ENCODE data around the gene EP400.

The EP400 gene

DNA sequence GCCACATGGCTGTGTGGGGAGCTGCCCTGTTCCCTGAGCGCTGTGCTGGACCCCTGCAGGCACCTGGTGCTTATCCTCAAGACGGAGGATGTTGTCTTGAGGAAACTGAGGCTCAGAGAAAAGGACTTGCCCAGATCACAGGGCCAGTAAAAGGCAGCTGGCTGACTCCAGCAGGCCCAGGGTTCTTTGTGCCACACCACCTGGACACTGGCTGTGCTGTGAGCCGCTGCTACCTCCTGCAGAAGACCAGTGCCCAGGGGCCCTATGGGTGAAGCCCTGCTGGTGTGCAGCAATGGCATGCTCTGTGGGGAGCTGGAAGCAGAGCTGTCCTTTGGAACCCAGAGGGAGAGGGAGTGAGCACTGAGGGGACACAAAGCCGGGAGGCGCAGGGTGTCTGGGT, 118.5 kb downstream of the EP400 start:
- Histone ChIP-seq H4K20me1 (ENCODE audit: insufficient read depth, low read length) (peaks cover 51% of the 10 kb centered on the region), H3K36me3 (replicated peaks; ENCODE audit: low read depth, low read length) (peaks cover 52% of the 10 kb centered on the region), H3K4me3 (ENCODE audit: low read length) (no peak overlapping the region), H3K9me3 (ENCODE audit: insufficient read depth, low read length) (no peaks in the 10 kb centered on the region), H3K9ac (ENCODE audit: low read length) (no peak overlapping the region), H3K4me2 (ENCODE audit: low read length) (no peak overlapping the region), H3K27ac (ENCODE audit: low read length) (no peak overlapping the region), H3K27me3 (ENCODE audit: low read depth, low read length) (no peaks in the 10 kb centered on the region), H3K79me2 (ENCODE audit: low read length) (no peaks in the 10 kb centered on the region), H2AFZ (ENCODE audit: low read depth, low read length) (no peak overlapping the region), H3K4me1 (ENCODE audit: low read length) (peaks cover 64% of the 10 kb centered on the region)
- TF ChIP-seq, protein P1, sequence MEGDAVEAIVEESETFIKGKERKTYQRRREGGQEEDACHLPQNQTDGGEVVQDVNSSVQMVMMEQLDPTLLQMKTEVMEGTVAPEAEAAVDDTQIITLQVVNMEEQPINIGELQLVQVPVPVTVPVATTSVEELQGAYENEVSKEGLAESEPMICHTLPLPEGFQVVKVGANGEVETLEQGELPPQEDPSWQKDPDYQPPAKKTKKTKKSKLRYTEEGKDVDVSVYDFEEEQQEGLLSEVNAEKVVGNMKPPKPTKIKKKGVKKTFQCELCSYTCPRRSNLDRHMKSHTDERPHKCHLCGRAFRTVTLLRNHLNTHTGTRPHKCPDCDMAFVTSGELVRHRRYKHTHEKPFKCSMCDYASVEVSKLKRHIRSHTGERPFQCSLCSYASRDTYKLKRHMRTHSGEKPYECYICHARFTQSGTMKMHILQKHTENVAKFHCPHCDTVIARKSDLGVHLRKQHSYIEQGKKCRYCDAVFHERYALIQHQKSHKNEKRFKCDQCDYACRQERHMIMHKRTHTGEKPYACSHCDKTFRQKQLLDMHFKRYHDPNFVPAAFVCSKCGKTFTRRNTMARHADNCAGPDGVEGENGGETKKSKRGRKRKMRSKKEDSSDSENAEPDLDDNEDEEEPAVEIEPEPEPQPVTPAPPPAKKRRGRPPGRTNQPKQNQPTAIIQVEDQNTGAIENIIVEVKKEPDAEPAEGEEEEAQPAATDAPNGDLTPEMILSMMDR (IDR thresholded peaks at IDR 0.05; ENCODE audit: low read depth, low read length): no peak
- no peak for TF ChIP-seq EZH2phosphoT487 (IDR thresholded peaks at IDR 0.05; ENCODE audit: low read depth)

DNA sequence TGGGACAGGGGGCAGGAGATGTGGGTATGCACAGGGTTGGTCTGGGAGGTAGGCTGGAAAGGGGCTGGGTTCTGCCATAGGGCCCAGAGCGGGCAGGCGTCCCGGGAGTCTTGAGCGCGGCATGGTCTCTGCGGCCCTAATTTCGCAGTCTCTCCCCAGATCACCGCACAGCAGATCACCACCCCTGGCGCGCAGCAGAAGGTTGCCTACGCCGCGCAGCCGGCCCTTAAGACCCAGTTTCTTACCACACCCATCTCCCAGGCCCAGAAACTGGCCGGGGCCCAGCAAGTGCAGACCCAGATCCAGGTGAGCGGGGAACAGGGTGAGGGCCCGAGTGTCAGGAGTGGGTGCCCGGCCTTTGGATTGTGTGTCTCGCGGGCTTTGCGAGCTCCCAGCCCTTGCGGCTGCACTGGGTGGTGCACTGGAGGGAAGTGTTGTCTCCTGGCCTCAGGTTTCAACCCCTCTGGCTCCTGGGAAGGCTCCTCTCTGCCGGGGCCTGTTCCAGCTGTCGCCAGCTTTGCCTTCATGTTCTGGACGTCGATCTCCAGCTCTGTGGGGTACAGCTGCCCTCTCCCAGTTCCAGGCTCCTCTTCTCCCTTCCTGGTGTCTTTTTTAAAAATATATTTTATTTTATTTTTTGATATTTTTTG, 119.7 kb downstream of the EP400 start:
- Histone ChIP-seq H3K79me2 (ENCODE audit: low read length) (no peaks in the 10 kb centered on the region), H3K4me2 (ENCODE audit: low read length) (no peak overlapping the region), H3K4me3 (ENCODE audit: low read length) (no peak overlapping the region), H3K9ac (ENCODE audit: low read length) (no peak overlapping the region), H3K27me3 (ENCODE audit: low read depth, low read length) (no peaks in the 10 kb centered on the region), H4K20me1 (ENCODE audit: insufficient read depth, low read length) (peaks cover 39% of the 10 kb centered on the region), H3K36me3 (replicated peaks; ENCODE audit: low read depth, low read length) (peaks cover 43% of the 10 kb centered on the region), H3K4me1 (ENCODE audit: low read length) (peaks cover 52% of the 10 kb centered on the region), H3K9me3 (ENCODE audit: insufficient read depth, low read length) (no peaks in the 10 kb centered on the region), H2AFZ (ENCODE audit: low read depth, low read length) (no peak overlapping the region), H3K27ac (ENCODE audit: low read length) (no peak overlapping the region)
- no peak for TF ChIP-seq EZH2phosphoT487 (IDR thresholded peaks at IDR 0.05; ENCODE audit: low read depth)
- TF ChIP-seq, protein P1 (IDR thresholded peaks at IDR 0.05; ENCODE audit: low read depth, low read length): no peak

DNA sequence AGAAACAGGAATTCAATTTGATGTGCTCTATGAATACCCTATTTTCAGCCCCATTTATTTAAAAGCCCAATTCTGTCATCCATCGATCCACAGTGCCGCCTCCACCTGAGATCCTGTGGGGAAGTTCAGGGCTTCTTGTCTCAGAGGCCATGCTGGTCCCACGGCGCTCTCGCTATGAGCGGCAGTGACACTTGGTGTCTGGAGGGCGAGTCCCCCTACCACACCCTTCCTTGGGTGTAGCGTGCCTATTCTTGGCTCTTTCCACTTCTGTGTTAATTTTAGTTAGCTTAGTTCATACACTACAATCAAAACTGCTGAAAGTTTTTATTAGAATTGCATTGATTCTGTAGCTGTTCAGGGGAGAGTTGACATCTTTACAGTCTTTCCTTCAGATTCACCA, 120.6 kb downstream of the EP400 start:
- TF ChIP-seq EZH2phosphoT487 (IDR thresholded peaks at IDR 0.05; ENCODE audit: low read depth): no peak
- TF ChIP-seq, protein P1 (IDR thresholded peaks at IDR 0.05; ENCODE audit: low read depth, low read length): no peak
- peak overlapping the region; percentile 61 for H3K4me3 ChIP-seq (ENCODE audit: low read length)
- peak overlapping the region; percentile 84 for H3K27ac ChIP-seq (ENCODE audit: low read length)
- peak overlapping the region; percentile 90 for H3K4me2 ChIP-seq (ENCODE audit: low read length)
- H3K36me3 ChIP-seq (replicated peaks; ENCODE audit: low read depth, low read length): peaks cover 47% of the 10 kb centered on the region
- no peaks in the 10 kb centered on the region for H3K79me2 ChIP-seq (ENCODE audit: low read length)
- H3K4me1 ChIP-seq (ENCODE audit: low read length): peaks cover 44% of the 10 kb centered on the region
- no peak overlapping the region for H2AFZ ChIP-seq (ENCODE audit: low read depth, low read length)
- peak overlapping the region; percentile 15; the same call in 1 of the 2 replicates for H3K9ac ChIP-seq (ENCODE audit: low read length)
- H3K27me3 ChIP-seq (ENCODE audit: low read depth, low read length): no peaks in the 10 kb centered on the region
- H4K20me1 ChIP-seq (ENCODE audit: insufficient read depth, low read length): peaks cover 31% of the 10 kb centered on the region
- no peaks in the 10 kb centered on the region for H3K9me3 ChIP-seq (ENCODE audit: insufficient read depth, low read length)

DNA sequence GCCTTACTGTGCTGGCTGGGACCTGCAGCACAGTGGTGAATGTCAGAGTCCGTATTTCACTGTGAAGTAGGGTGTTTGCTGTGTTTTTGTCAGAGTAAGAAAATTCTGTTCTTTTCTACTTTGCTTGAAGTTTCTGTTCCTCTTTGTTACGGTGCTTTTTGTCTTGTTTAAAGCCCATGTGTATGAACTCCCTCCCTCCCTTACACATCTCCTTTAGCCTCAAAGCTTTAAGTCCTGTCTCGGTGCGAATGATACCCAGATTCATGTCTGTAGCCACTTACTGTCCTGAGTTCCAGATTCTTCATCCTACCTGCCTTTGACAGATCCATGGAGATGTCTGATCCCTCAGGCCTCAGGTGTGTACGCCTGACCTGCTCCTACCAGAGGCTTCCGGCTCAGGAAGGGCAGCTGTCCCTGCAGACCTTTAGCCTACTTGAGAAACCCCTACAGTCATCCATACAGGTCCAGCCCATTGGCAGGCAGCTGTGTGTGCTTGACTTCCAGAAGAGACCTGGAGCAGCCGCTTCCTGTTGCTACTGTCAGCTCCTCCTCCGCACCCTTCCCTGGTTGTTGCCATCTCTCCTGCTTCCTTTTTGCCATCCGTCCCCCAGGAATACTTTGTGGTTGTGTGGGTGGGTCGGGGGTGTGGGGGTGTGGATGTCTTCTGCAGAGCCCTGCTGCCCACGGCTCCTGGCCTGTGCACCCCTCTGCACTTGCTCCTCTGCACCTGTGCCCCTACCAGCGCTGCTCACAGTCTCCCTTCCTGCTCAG, 121.5 kb downstream of the EP400 start:
- no peak overlapping the region for H2AFZ ChIP-seq (ENCODE audit: low read depth, low read length)
- peaks cover 26% of the 10 kb centered on the region for H4K20me1 ChIP-seq (ENCODE audit: insufficient read depth, low read length)
- H3K9ac ChIP-seq (ENCODE audit: low read length): peak overlapping the region; percentile 40
- H3K79me2 ChIP-seq (ENCODE audit: low read length): no peaks in the 10 kb centered on the region
- peaks cover 34% of the 10 kb centered on the region for H3K4me1 ChIP-seq (ENCODE audit: low read length)
- peak overlapping the region; percentile 61 for H3K4me3 ChIP-seq (ENCODE audit: low read length)
- H3K9me3 ChIP-seq (ENCODE audit: insufficient read depth, low read length): no peaks in the 10 kb centered on the region
- H3K27ac ChIP-seq (ENCODE audit: low read length): peak overlapping the region; percentile 84
- TF ChIP-seq, protein P1 (IDR thresholded peaks at IDR 0.05; ENCODE audit: low read depth, low read length): no peak
- TF ChIP-seq EZH2phosphoT487 (IDR thresholded peaks at IDR 0.05; ENCODE audit: low read depth): no peak
- H3K4me2 ChIP-seq (ENCODE audit: low read length): peak overlapping the region; percentile 90
- no peaks in the 10 kb centered on the region for H3K27me3 ChIP-seq (ENCODE audit: low read depth, low read length)
- peaks cover 54% of the 10 kb centered on the region for H3K36me3 ChIP-seq (replicated peaks; ENCODE audit: low read depth, low read length)

Data from OCI-LY3 (cell line).